CD4-positive, alpha-beta memory T cell (primary cell): ENCODE measurements around the gene CRY2. TPM values are rescaled to one million over a fixed set of nuclear protein-coding genes. Genes with fewer than 3 reads are reported as not detected.
A peak's percentile ranks its signal among the peaks of the same experiment; 100 is the strongest.

Experiments
- CTCF ChIA-PET: fragments of 350-600 bp; sonication (Branson Sonifier 250); formaldehyde crosslinking; loops from one replicate; lab custom pipeline; 2021; ENCODE audit warnings: inconsistent platforms; ENCODE audit not compliant: partially characterized antibody; lab: Charles Lee
- POLR2A ChIA-PET: fragments of 350-600 bp; sonication (Branson Sonifier 250); formaldehyde crosslinking; loops from one replicate; lab custom pipeline; 2021; ENCODE audit not compliant: partially characterized antibody; lab: Charles Lee
- DNase-seq, 5 donors: peaks; one replicate each; pipeline versions ENCODE4 v3.0.0 to v3.0.0-alpha.2; 2020 to 2022; ENCODE audit warnings: mixed read lengths in 1 of 5
- H3K27ac ChIP-seq: one replicate; pipeline ENCODE4 v1.7.0; 2013; ENCODE audit warnings: low read depth, low read length
- H3K27me3 ChIP-seq: 2 replicates; pipeline ENCODE4 v1.7.0; 2013; ENCODE audit warnings: mild to moderate bottlenecking, low read length, moderate library complexity; ENCODE audit not compliant: insufficient read depth
- H3K36me3 ChIP-seq: 2 replicates; pipeline ENCODE4 v1.7.0; 2013; ENCODE audit warnings: mild to moderate bottlenecking, low read length, moderate library complexity; ENCODE audit not compliant: insufficient read depth
- H3K4me1 ChIP-seq: 2 replicates; pipeline ENCODE4 v1.7.0; 2013; ENCODE audit warnings: mild to moderate bottlenecking, low read length, moderate library complexity; ENCODE audit not compliant: insufficient read depth
- H3K4me3 ChIP-seq, 2 donors: one replicate each; pipeline ENCODE4 v1.7.0; 2013; ENCODE audit warnings: low read length in 2 of 2, mild to moderate bottlenecking in 1 of 2
- H3K9me3 ChIP-seq, 2 donors: one replicate each; pipeline ENCODE4 v1.7.0; 2013; ENCODE audit warnings: low read length in 2 of 2, control low read depth in 1 of 2; ENCODE audit not compliant: control insufficient read depth in 1 of 2
- H3K27ac Mint-ChIP-seq, 7 donors: one replicate each; pipeline ENCODE4 v1.8.0; 2020 to 2021; ENCODE audit warnings: mixed read lengths in 7 of 7, mild to moderate bottlenecking in 6 of 7, inconsistent platforms in 3 of 7, moderate library complexity in 3 of 7
- H3K27me3 Mint-ChIP-seq, 2 donors: one replicate each; pipeline ENCODE4 v1.8.0; 2020 to 2021; ENCODE audit warnings: mixed read lengths in 2 of 2
- H3K36me3 Mint-ChIP-seq, 2 donors: one replicate each; pipeline ENCODE4 v1.8.0; 2020 to 2021; ENCODE audit warnings: mixed read lengths in 2 of 2, inconsistent platforms in 1 of 2, mild to moderate bottlenecking in 1 of 2
- H3K4me1 Mint-ChIP-seq, 4 donors: one replicate each; pipeline ENCODE4 v1.8.0; 2020 to 2021; ENCODE audit warnings: mixed read lengths in 4 of 4, mild to moderate bottlenecking in 1 of 4
- H3K4me3 Mint-ChIP-seq, 8 donors: one replicate each; pipeline ENCODE4 v1.8.0; 2020 to 2021; ENCODE audit warnings: mixed read lengths in 8 of 8, mild to moderate bottlenecking in 7 of 8, moderate library complexity in 6 of 8, inconsistent platforms in 3 of 8
- H3K9me3 Mint-ChIP-seq, 8 donors: one replicate each; pipeline ENCODE4 v1.8.0; 2020 to 2021; ENCODE audit warnings: mixed read lengths in 8 of 8, mild to moderate bottlenecking in 5 of 8, inconsistent platforms in 3 of 8, moderate library complexity in 1 of 8
- intact Hi-C: fragments of 100-400 bp; cut with micrococcal nuclease; formaldehyde crosslinking; loops from one replicate; pipeline ENCODE4 v1.15.1; 2023
- polyA plus RNA-seq, 2 donors: library from polyadenylated mRNA; unstranded; fragments of 300-500 nt; fragmentation: Illumina TruSeq; gene quantifications; one replicate each; pipeline ENCODE4 v1.2.3, GENCODE V29; 2021
- total RNA-seq, 2 experiments: library from RNA; stranded (reverse); gene quantifications; one replicate each; pipeline ENCODE4 v1.2.3, GENCODE V29; 2021

Gene CRY2
- total and polyA plus RNA-seq, 4 experiments from 2014 or later: 22.6 to 67.4 (median 47.4) TPM

GRCh38 chr11:45920531-45921477 lies 73.5 kb downstream of the CRY2 start:
- no peak overlapping the region for H3K4me3 ChIP-seq
- Mint-ChIP-seq H3K36me3 (peaks cover 0 to 21% of the 10 kb centered on the region in 2 donors), H3K27ac (peak overlapping the region; percentile 38 to 95 (median 65)), H3K4me1 (peaks cover 29 to 70% (median 47%) of the 10 kb centered on the region in 4 donors), H3K27me3 (peaks cover 0 to 1% of the 10 kb centered on the region in 2 donors), H3K4me3 (peak overlapping the region; percentile 63 to 98 (median 83)), H3K9me3 (peaks cover 0 to 2% (median 0%) of the 10 kb centered on the region in 8 donors)
- H3K4me1 ChIP-seq: peaks cover 50% of the 10 kb centered on the region
- intact Hi-C loops: no loop called here
- H3K36me3 ChIP-seq: no peaks in the 10 kb centered on the region
- ChIA-PET CTCF (interaction anchor here (0.7 kb wide), 1 partner anchor 44 kb away, joined by 3 read pairs; no protein-coding TSS in a partner anchor), POLR2A (interaction anchor here (1.8 to 4.8 kb wide), 2 partner anchors 8 to 9 kb away, joined by 7 to 77 read pairs; no protein-coding TSS in a partner anchor)
- DNase-seq: no peak
- no peaks in the 10 kb centered on the region for H3K9me3 ChIP-seq
- H3K27ac ChIP-seq: no peak overlapping the region
- no peaks in the 10 kb centered on the region for H3K27me3 ChIP-seq

GRCh38 chr11:45921561-45922424 lies 74.5 kb downstream of the CRY2 start:
- peaks cover 0 to 2% (median 0%) of the 10 kb centered on the region in 8 donors for H3K9me3 Mint-ChIP-seq
- no peaks in the 10 kb centered on the region for H3K36me3 ChIP-seq
- H3K4me3 ChIP-seq: peak overlapping the region in 1 of 2 donors; percentile 43

GRCh38 chr11:45922425-45923082 lies 75.3 kb downstream of the CRY2 start, which contains the start of gene LARGE2:
TSS of gene LARGE2 (plus strand) at chr11:45922656. CDS start at chr11:45922883, 227 bp downstream.
- H3K4me1 Mint-ChIP-seq: peaks cover 22 to 58% (median 41%) of the 10 kb centered on the region in 4 donors
- intact Hi-C loops: no loop called here
- CTCF ChIA-PET: interaction anchor here (1.3 kb wide), 1 partner anchor 42 kb away, joined by 3 read pairs; no protein-coding TSS in a partner anchor

More at GRCh38 chr11:45921561-45922424, 74.5 kb downstream of the CRY2 start:
- H3K9me3 ChIP-seq: no peaks in the 10 kb centered on the region
- H3K27ac ChIP-seq: no peak overlapping the region
- intact Hi-C loops: no loop called here
- DNase-seq: peak in 1 of 5 donors; percentile 14
- peaks cover 0 to 1% of the 10 kb centered on the region in 2 donors for H3K27me3 Mint-ChIP-seq
- ChIA-PET CTCF (no interaction called here), POLR2A (interaction anchor here (1.8 kb wide), 1 partner anchor 8 kb away, joined by 7 read pairs; no protein-coding TSS in a partner anchor)
- H3K4me3 Mint-ChIP-seq: peak overlapping the region; percentile 58 to 95 (median 74)
- H3K4me1 Mint-ChIP-seq: peaks cover 20 to 60% (median 40%) of the 10 kb centered on the region in 4 donors
- H3K36me3 Mint-ChIP-seq: peaks cover 0 to 15% of the 10 kb centered on the region in 2 donors
- H3K4me1 ChIP-seq: peaks cover 40% of the 10 kb centered on the region
- no peaks in the 10 kb centered on the region for H3K27me3 ChIP-seq
- peak overlapping the region in 6 of 7 donors; percentile 10 to 78 (median 62) for H3K27ac Mint-ChIP-seq

GRCh38 chr11:45924036-45924915 lies 77.0 kb downstream of the CRY2 start:
- peaks cover 0 to 2% of the 10 kb centered on the region in 2 donors for H3K36me3 Mint-ChIP-seq
- Histone ChIP-seq H3K36me3 (no peaks in the 10 kb centered on the region), H3K27me3 (no peaks in the 10 kb centered on the region), H3K4me1 (peaks cover 36% of the 10 kb centered on the region), H3K9me3 (no peaks in the 10 kb centered on the region), H3K27ac (no peak overlapping the region), H3K4me3 (no peak overlapping the region)
- H3K4me3 Mint-ChIP-seq: peak overlapping the region; percentile 60 to 80 (median 72)
- POLR2A ChIA-PET: interaction anchor here (0.6 to 1.3 kb wide), 4 partner anchors 15 to 102 kb away, joined by 3 read pairs; no protein-coding TSS in a partner anchor
- DNase-seq: no peak
- CTCF ChIA-PET: interaction anchor here (0.6 to 1.3 kb wide), 2 partner anchors 41 to 153 kb away, joined by 3 to 4 read pairs; no protein-coding TSS in a partner anchor
- H3K9me3 Mint-ChIP-seq: peaks cover 0 to 2% (median 0%) of the 10 kb centered on the region in 8 donors
- peaks cover 0 to 1% of the 10 kb centered on the region in 2 donors for H3K27me3 Mint-ChIP-seq
- peaks cover 16 to 54% (median 37%) of the 10 kb centered on the region in 4 donors for H3K4me1 Mint-ChIP-seq
- intact Hi-C loops: no loop called here
- H3K27ac Mint-ChIP-seq: peak overlapping the region; percentile 5 to 95 (median 62)

More at GRCh38 chr11:45922425-45923082, 75.3 kb downstream of the CRY2 start, which contains the start of gene LARGE2:
- H3K9me3 ChIP-seq: no peaks in the 10 kb centered on the region
- peaks cover 0 to 13% of the 10 kb centered on the region in 2 donors for H3K36me3 Mint-ChIP-seq
- peak within 1 kb of the TSS; percentile 79 to 95 (median 86) for H3K4me3 Mint-ChIP-seq
- H3K27ac Mint-ChIP-seq: peak within 1 kb of the TSS in 6 of 7 donors; percentile 61 to 92 (median 82)
- peaks cover 42% of the 10 kb centered on the region for H3K4me1 ChIP-seq
- peak within 1 kb of the TSS in 1 of 2 donors; percentile 43 for H3K4me3 ChIP-seq
- H3K36me3 ChIP-seq: no peaks in the 10 kb centered on the region
- POLR2A ChIA-PET: interaction anchor here (1.3 to 1.8 kb wide), 2 partner anchors 7 to 14 kb away, joined by 3 to 7 read pairs; no protein-coding TSS in a partner anchor
- no peaks in the 10 kb centered on the region for H3K27me3 ChIP-seq
- peak in 4 of 5 donors; percentile 22 to 34 (median 28) for DNase-seq
- H3K27me3 Mint-ChIP-seq: peaks cover 0 to 1% of the 10 kb centered on the region in 2 donors
- peaks cover 0 to 5% (median 0%) of the 10 kb centered on the region in 8 donors for H3K9me3 Mint-ChIP-seq
- no peak within 1 kb of the TSS for H3K27ac ChIP-seq

GRCh38 chr11:45924927-45925326 lies 77.7 kb downstream of the CRY2 start:
- Mint-ChIP-seq H3K27me3 (peaks cover 0 to 1% of the 10 kb centered on the region in 2 donors), H3K4me3 (peak overlapping the region in 3 of 8 donors; percentile 21 to 80 (median 24)), H3K27ac (peak overlapping the region in 3 of 7 donors; percentile 41 to 62 (median 49)), H3K4me1 (peaks cover 17 to 54% (median 36%) of the 10 kb centered on the region in 4 donors), H3K36me3 (peaks cover 0 to 2% of the 10 kb centered on the region in 2 donors), H3K9me3 (peaks cover 0 to 2% (median 0%) of the 10 kb centered on the region in 8 donors)
- intact Hi-C loops: no loop called here
- no peak overlapping the region for H3K27ac ChIP-seq
- ChIA-PET CTCF (no interaction called here), POLR2A (no interaction called here)
- H3K36me3 ChIP-seq: no peaks in the 10 kb centered on the region
- H3K4me1 ChIP-seq: peaks cover 36% of the 10 kb centered on the region
- no peak for DNase-seq
- no peak overlapping the region for H3K4me3 ChIP-seq
- H3K27me3 ChIP-seq: no peaks in the 10 kb centered on the region
- H3K9me3 ChIP-seq: no peaks in the 10 kb centered on the region
